ENCODE results near the gene GABRB1. TPM values are rescaled to one million over a fixed set of nuclear protein-coding genes. Genes with fewer than 3 reads are reported as not detected.
A peak's percentile ranks its signal among the peaks of the same experiment; 100 is the strongest.
"Not testable (repeated sequence)": the region's sequence is repeated elsewhere in the genome, so short reads cannot be mapped to it uniquely, and the experiment has no call there.

Gene GABRB1
- total RNA-seq, 3 donors from 2014 or later: not detected

DNA sequence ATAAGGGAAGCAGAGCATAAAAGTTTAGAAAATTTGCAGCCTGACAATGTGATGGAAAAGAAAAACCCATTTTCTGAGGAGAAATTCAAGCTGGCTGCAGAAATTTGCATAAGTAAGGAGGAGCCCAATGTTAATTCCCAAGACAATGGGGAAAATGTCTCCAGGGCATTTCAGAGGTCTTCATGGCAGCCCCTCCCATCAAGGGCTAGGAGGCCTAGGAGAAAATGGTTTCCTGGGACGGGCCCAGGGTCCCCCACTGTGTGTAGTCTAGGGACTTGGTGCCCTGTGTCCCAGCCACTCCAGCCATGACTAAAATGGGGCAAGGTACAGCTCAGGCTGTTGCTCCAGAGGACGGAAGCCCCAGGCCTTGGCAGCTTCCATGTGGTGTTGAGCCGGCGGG lies 259.5 kb downstream of the GABRB1 start:
- not testable (repeated sequence) for H3K9me3 Mint-ChIP-seq; H3K4me3 Mint-ChIP-seq; H3K4me1 Mint-ChIP-seq (ENCODE audit: low read depth); H3K36me3 Mint-ChIP-seq (ENCODE audit: insufficient read depth); H3K27me3 Mint-ChIP-seq (ENCODE audit: low read depth); DNase-seq; ATAC-seq

DNA sequence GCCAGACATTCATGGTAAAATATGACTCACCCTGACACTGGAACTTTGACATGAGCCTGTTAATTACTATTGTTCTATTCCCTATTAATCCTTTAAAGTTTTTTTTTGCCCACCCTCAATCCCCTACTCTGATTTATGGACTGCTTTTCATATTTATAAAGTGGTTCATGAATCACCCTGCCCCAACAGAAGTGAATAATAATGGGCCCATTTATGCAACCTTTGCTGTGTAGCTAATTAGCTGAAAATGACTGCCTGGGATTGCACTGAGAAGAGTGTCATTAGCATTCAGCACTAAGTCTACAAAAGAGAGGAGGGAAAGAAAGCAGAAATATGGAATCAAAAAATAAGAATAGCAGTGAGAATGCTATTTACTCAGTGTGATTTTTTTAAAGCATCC lies 277.8 kb downstream of the GABRB1 start:
- Mint-ChIP-seq H3K27me3 (ENCODE audit: low read depth) (no peaks in the 10 kb centered on the region), H3K4me1 (ENCODE audit: low read depth) (no peaks in the 10 kb centered on the region), H3K4me3 (no peak overlapping the region), H3K36me3 (ENCODE audit: insufficient read depth) (no peaks in the 10 kb centered on the region), H3K9me3 (no peaks in the 10 kb centered on the region)
- ATAC-seq (no peak), DNase-seq (no peak)

DNA sequence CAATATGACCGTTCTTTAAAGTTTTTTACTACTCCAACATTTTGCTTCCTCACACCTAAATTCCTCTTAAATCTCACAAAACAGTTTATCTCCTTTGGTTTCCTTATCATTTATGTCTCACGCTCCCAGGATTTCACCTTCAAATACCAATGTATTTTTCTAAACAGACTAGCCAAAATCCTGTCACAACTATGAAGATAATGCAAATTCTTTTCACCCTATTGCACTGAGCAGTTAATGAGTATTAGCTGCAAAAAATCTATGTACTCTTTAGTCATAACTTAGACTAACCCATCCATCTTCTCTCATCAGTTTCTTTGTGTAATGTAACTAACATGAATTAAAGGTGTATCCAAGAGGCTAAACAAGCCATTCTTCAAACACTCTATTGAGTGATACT lies 280.8 kb downstream of the GABRB1 start:
- H3K4me1 Mint-ChIP-seq (ENCODE audit: low read depth): no peaks in the 10 kb centered on the region
- DNase-seq: no peak
- H3K4me3 Mint-ChIP-seq: no peak overlapping the region
- no peak for ATAC-seq
- H3K9me3 Mint-ChIP-seq: no peaks in the 10 kb centered on the region
- H3K36me3 Mint-ChIP-seq (ENCODE audit: insufficient read depth): no peaks in the 10 kb centered on the region
- peaks cover 4% of the 10 kb centered on the region for H3K27me3 Mint-ChIP-seq (ENCODE audit: low read depth)

DNA sequence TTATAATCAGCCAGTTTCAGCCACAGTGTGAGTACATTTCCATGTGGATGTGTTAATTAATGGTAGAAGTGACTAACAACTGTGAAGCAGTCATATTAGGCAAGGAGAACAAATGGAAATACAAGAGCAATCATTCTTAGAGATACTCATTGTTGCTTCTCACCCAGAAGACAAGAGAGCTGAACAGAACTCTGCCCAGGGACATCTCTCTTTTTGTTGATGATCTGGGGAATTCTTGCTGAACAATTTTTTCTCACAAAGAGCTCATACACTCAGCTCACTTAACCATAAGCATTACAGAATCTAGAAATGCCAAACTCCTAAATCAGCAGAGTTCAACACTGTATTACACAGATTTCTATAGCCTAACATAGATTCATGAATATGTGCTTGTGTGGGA lies 282.0 kb downstream of the GABRB1 start:
- H3K27me3 Mint-ChIP-seq (ENCODE audit: low read depth): peaks cover 4% of the 10 kb centered on the region
- H3K4me3 Mint-ChIP-seq: no peak overlapping the region
- no peaks in the 10 kb centered on the region for H3K36me3 Mint-ChIP-seq (ENCODE audit: insufficient read depth)
- no peaks in the 10 kb centered on the region for H3K9me3 Mint-ChIP-seq
- ATAC-seq: no peak
- no peak for DNase-seq
- H3K4me1 Mint-ChIP-seq (ENCODE audit: low read depth): no peaks in the 10 kb centered on the region

DNA sequence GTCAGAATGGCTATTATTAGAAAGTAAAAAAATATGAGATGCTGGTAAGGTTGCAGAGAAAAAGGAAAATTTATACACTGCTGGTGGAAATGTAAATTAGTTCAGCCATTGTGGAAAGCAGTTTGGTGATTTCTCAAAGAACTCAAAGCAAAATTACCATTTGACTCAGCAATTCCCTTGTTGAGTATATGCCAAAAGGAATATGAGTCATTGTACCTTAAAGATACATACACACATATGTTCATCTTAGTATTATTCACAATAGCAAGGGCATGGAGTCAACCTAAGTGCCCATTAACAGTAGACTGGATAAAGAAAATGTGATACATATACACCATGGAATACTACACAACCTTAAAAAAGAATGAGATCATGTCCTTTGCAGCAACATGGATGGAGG lies 284.0 kb downstream of the GABRB1 start:
- DNase-seq: no peak
- no peaks in the 10 kb centered on the region for H3K4me1 Mint-ChIP-seq (ENCODE audit: low read depth)
- ATAC-seq: peak; percentile 37 to 75

DNA sequence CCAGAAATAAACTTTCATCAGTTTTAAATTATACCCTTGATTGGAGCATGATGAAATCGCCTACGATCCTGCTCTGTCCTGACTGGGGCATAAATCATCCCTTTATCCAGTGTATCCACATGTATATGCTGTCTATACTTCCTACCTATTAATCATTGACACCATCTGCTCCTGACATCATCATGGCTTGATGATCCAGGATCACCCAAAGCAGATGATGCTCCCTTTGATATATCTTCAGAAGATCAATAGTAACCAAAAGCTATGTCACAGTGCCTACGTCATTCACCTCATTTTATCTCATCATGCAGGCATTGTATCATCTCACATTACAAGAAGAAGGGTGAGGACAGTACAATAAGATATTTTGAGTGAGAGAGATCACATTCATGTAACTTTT lies 294.7 kb downstream of the GABRB1 start:
- Mint-ChIP-seq H3K9me3 (no peaks in the 10 kb centered on the region), H3K4me1 (ENCODE audit: low read depth) (no peaks in the 10 kb centered on the region), H3K36me3 (ENCODE audit: insufficient read depth) (no peaks in the 10 kb centered on the region), H3K4me3 (no peak overlapping the region), H3K27me3 (ENCODE audit: low read depth) (peaks cover 12% of the 10 kb centered on the region)
- DNase-seq: no peak
- ATAC-seq: no peak

More for the DNA sequence above, 284.0 kb downstream of the GABRB1 start:
- H3K36me3 Mint-ChIP-seq (ENCODE audit: insufficient read depth): no peaks in the 10 kb centered on the region
- peaks cover 7% of the 10 kb centered on the region for H3K27me3 Mint-ChIP-seq (ENCODE audit: low read depth)
- H3K4me3 Mint-ChIP-seq: no peak overlapping the region
- H3K9me3 Mint-ChIP-seq: no peaks in the 10 kb centered on the region

DNA sequence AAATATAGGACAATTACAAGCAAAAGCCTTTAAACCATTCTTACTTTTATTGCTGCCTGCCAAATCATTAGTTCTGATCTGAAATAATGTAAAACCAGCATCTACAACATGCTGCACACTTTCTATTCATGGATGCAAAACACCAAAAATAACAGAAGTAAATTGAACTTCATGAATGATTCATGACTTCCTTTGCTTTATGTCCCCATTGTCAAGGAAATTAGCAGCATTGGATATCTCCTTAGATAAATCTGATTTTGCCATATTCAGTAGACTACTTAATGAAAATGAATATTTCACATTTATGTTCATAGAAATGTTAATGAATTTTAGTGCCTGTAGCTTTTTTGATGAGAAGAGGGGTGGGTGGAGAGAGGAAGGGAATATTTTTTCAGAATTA lies 299.5 kb downstream of the GABRB1 start:
- H3K4me3 Mint-ChIP-seq: no peak overlapping the region
- H3K27me3 Mint-ChIP-seq (ENCODE audit: low read depth): peaks cover 13% of the 10 kb centered on the region
- ATAC-seq (no peak), DNase-seq (no peak)
- H3K9me3 Mint-ChIP-seq: no peaks in the 10 kb centered on the region
- no peaks in the 10 kb centered on the region for H3K36me3 Mint-ChIP-seq (ENCODE audit: insufficient read depth)
- H3K4me1 Mint-ChIP-seq (ENCODE audit: low read depth): no peaks in the 10 kb centered on the region

DNA sequence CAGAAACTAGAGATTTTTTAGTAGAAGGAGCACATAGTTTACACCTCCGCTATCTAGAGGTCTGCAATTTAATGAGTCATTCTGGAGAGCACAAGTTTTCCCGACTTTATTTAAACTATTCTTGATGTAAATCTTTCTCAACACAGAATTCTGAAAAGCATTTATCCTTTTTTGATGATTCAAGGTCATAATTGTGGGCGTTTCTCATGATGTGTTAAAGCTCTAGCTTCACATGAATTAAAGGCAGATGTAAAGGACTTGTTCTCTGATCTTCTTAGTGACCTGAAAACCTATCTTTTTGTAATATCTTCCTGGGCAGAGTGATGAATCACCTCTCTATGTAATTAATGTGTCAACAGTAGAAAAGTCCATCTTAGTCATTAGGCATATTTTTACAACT lies 303.3 kb downstream of the GABRB1 start:
- no peak for ATAC-seq

DNA sequence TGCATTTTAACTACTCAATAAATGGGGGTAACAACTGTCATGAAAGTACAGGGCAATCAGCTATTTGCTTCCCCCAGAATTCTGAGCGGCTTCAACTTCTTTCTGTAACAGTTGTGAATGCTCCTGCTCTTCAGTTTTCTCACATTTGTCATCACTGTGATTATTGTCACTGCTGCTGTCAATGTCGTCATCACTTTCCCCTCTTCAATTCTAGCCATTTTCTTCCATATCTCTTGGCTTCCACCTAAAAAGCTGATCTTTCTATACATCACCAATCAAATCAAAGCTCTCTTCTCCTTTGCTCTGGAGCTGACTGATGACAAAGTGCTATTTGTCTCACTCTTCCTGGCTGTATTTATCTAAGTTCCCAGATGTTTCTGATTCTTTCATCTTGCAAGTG lies 306.5 kb downstream of the GABRB1 start:
- no peak overlapping the region for H3K4me3 Mint-ChIP-seq
- H3K4me1 Mint-ChIP-seq (ENCODE audit: low read depth): no peaks in the 10 kb centered on the region
- peaks cover 25% of the 10 kb centered on the region for H3K27me3 Mint-ChIP-seq (ENCODE audit: low read depth)
- ATAC-seq: no peak
- H3K36me3 Mint-ChIP-seq (ENCODE audit: insufficient read depth): no peaks in the 10 kb centered on the region
- no peaks in the 10 kb centered on the region for H3K9me3 Mint-ChIP-seq
- DNase-seq: no peak

More for the DNA sequence above, 303.3 kb downstream of the GABRB1 start:
- Mint-ChIP-seq H3K27me3 (ENCODE audit: low read depth) (peaks cover 25% of the 10 kb centered on the region), H3K9me3 (no peaks in the 10 kb centered on the region), H3K4me1 (ENCODE audit: low read depth) (no peaks in the 10 kb centered on the region), H3K4me3 (no peak overlapping the region), H3K36me3 (ENCODE audit: insufficient read depth) (no peaks in the 10 kb centered on the region)
- DNase-seq: no peak

DNA sequence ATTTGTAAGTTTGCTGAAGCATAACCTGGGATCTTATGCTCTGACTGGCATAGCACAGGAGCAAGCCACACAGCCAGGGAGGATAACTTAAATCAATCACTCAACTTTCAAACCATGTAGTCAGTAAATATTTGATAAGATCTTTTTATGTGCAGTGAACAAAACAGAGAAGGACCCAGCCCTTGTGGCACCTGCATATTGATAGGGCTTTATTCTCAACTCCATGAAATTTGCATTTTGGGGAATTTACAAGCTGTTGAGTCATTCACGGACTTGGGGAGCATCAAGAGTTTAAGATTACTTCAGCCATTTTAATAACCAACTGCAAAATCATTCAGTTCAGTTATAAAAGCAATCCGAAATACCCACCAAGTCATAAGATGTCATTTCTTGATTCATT lies 309.5 kb downstream of the GABRB1 start:
- Mint-ChIP-seq H3K27me3 (ENCODE audit: low read depth) (peaks cover 15% of the 10 kb centered on the region), H3K9me3 (no peaks in the 10 kb centered on the region), H3K4me3 (no peak overlapping the region), H3K36me3 (ENCODE audit: insufficient read depth) (no peaks in the 10 kb centered on the region), H3K4me1 (ENCODE audit: low read depth) (no peaks in the 10 kb centered on the region)
- ATAC-seq (no peak), DNase-seq (no peak)

DNA sequence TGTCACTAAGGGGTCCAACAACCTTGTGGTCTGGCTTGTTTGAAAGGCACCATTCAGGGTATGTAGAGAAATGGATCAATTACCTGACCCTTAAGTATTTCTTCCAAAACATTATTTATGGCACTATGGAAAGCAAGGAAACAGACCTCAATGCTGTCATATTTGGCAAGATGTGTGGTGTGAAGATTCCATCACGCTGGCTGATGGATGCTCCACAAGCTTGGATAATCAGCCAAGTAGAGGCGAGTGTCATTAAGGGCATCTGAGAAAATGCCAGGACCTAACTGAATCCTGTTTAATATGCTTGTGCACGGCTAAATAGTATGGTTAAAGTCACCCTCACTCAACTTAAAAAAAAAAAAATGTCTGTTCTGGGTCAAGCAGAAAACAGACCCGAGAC lies 311.4 kb downstream of the GABRB1 start:
- ATAC-seq: no peak
- peaks cover 8% of the 10 kb centered on the region for H3K27me3 Mint-ChIP-seq (ENCODE audit: low read depth)

DNA sequence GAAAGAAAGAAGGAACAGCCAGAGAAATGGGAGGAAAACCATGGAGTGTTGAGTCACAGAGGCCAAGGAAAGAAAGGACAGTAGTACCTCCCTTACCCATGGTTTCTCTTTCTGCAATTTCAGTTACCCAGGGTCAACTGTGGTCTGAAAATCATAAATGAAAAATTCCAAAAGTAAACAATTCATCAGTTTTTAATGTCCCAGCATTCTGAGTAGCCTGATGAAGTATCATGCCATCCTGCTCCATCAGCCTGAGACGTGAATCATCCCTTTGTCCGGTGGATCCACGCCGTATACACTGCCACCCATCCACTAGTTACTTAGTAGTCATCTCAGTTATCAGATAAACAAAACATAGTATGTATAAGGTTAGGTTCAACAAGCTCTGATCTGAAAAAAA lies 318.0 kb downstream of the GABRB1 start:
- peaks cover 9% of the 10 kb centered on the region for H3K27me3 Mint-ChIP-seq (ENCODE audit: low read depth)
- no peak for ATAC-seq
- no peak overlapping the region for H3K4me3 Mint-ChIP-seq
- H3K36me3 Mint-ChIP-seq (ENCODE audit: insufficient read depth): no peaks in the 10 kb centered on the region
- H3K4me1 Mint-ChIP-seq (ENCODE audit: low read depth): no peaks in the 10 kb centered on the region
- no peaks in the 10 kb centered on the region for H3K9me3 Mint-ChIP-seq
- DNase-seq: no peak

More for the DNA sequence above, 311.4 kb downstream of the GABRB1 start:
- no peaks in the 10 kb centered on the region for H3K36me3 Mint-ChIP-seq (ENCODE audit: insufficient read depth)
- H3K9me3 Mint-ChIP-seq: no peaks in the 10 kb centered on the region
- no peaks in the 10 kb centered on the region for H3K4me1 Mint-ChIP-seq (ENCODE audit: low read depth)
- no peak for DNase-seq
- no peak overlapping the region for H3K4me3 Mint-ChIP-seq

DNA sequence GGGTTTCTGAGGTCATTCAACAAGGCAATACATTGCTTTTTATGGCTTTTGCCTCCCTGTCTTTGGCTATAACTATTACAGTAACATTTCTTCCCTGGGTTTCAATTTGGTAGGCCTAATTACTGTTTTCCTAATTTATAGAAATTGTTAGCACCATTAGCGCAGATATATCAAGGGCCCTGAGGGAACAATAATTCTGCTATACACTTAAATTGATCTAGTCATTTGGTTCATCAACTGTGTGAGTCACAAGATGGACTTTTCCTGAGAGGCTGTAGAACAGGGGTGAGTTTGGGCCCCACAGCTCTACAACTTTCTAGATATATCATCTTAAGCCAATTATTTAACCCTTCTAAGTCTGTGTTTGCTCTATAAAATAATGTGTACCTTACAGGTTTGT lies 324.2 kb downstream of the GABRB1 start:
- Mint-ChIP-seq H3K4me1 (ENCODE audit: low read depth) (no peaks in the 10 kb centered on the region), H3K36me3 (ENCODE audit: insufficient read depth) (no peaks in the 10 kb centered on the region), H3K9me3 (no peaks in the 10 kb centered on the region), H3K4me3 (no peak overlapping the region), H3K27me3 (ENCODE audit: low read depth) (peaks cover 7% of the 10 kb centered on the region)
- no peak for DNase-seq
- ATAC-seq: no peak

DNA sequence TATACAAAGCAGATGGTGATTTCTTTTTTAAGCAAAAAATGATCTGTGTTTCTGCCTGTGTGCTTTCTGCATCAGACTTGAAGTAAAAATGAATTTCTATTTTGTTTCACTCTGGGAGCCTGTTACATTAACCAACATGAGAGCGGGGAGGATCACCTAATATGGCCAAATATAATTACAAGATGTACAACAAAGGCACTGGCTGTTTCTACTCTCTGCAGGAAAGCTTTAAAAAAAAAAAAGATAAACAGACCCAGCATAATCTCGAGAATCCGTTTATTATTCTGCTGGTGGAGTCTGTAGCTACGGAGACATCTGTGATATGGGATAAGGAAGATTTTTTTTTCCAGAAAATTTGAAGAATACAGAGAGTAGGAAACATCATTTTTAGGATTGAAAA lies 328.5 kb downstream of the GABRB1 start:
- H3K9me3 Mint-ChIP-seq: no peaks in the 10 kb centered on the region
- ATAC-seq (no peak), DNase-seq (no peak)
- peaks cover 12% of the 10 kb centered on the region for H3K27me3 Mint-ChIP-seq (ENCODE audit: low read depth)
- H3K4me1 Mint-ChIP-seq (ENCODE audit: low read depth): no peaks in the 10 kb centered on the region
- no peaks in the 10 kb centered on the region for H3K36me3 Mint-ChIP-seq (ENCODE audit: insufficient read depth)
- no peak overlapping the region for H3K4me3 Mint-ChIP-seq

DNA sequence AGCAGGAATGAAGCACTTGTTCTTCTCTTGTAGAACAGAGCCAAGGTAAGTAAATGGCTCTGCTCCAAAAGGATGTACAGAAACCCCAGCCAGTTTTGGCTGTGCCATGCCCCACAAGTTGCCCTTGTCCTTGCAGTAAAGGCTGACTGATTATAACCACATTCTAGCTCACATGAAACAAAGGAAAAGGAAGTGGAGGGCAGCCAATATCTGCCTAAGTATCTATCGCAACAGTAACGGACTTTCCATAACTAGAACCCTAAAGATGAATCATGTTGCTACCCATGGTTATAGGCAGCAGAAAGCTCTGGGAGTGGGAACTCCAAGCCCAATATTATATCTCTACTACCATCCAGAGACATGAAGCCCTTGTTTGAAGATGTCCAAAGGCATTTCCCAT lies 336.4 kb downstream of the GABRB1 start:
- ATAC-seq (no peak), DNase-seq (no peak)
- Mint-ChIP-seq H3K27me3 (ENCODE audit: low read depth) (peaks cover 6% of the 10 kb centered on the region), H3K36me3 (ENCODE audit: insufficient read depth) (no peaks in the 10 kb centered on the region), H3K4me3 (no peak overlapping the region), H3K4me1 (ENCODE audit: low read depth) (no peaks in the 10 kb centered on the region), H3K9me3 (no peaks in the 10 kb centered on the region)

DNA sequence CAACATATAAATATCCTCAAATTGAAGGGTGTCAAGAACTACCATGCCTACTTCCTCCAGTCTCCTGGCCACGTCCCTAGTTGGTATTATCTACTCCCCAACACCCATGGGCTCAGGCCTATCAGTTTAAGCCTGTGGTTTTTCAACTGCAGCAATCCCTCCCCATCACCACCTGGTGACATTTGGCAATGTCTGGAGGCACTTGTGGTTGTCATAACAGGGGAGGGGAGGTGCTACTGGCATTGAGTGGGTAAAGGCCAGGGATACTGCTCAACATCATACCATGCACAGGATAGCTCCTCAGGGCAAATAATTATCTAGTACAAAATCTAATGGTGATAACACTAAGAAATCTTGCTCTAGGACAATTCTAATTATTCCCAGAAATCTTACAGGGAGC lies 336.8 kb downstream of the GABRB1 start:
- no peak for ATAC-seq

More for the DNA sequence above, 336.8 kb downstream of the GABRB1 start:
- no peaks in the 10 kb centered on the region for H3K4me1 Mint-ChIP-seq (ENCODE audit: low read depth)
- no peaks in the 10 kb centered on the region for H3K9me3 Mint-ChIP-seq
- DNase-seq: no peak
- no peak overlapping the region for H3K4me3 Mint-ChIP-seq
- peaks cover 6% of the 10 kb centered on the region for H3K27me3 Mint-ChIP-seq (ENCODE audit: low read depth)
- H3K36me3 Mint-ChIP-seq (ENCODE audit: insufficient read depth): no peaks in the 10 kb centered on the region
